HL-60 (cell line): ENCODE data around the gene PPIAL4G.
A peak's percentile ranks its signal among the peaks of the same experiment; 100 is the strongest.
"Not testable (repeated sequence)": the region's sequence is repeated elsewhere in the genome, so short reads cannot be mapped to it uniquely, and the experiment has no call there.

Experiments
- DNase-seq, 2 experiments: peaks; one replicate each; pipeline ENCODE4 v3.0.0-alpha.2; 2010 to 2020; ENCODE audit warnings: low read depth in 1 of 2, low spot score in 1 of 2
- H3K27ac ChIP-seq: fragments of 250-450 bp; sonication (Bioruptor Pico); replicated peaks from 2 replicates; pipeline ENCODE4 v1.5.1; 2020; ENCODE audit warnings: mild to moderate bottlenecking, moderate library complexity
- H3K27me3 ChIP-seq: fragments of 250-450 bp; sonication (Bioruptor Pico); 2 replicates; pipeline ENCODE4 v1.5.1; 2021; ENCODE audit warnings: mild to moderate bottlenecking, moderate library complexity; ENCODE audit not compliant: insufficient read depth, poor library complexity, severe bottlenecking
- H3K4me3 ChIP-seq: replicated peaks from 2 replicates; pipeline ENCODE4 v1.5.1; 2011; ENCODE audit warnings: mild to moderate bottlenecking, control low read depth, low read length; ENCODE audit not compliant: insufficient read depth
- GABPA ChIP-seq: IDR thresholded peaks from 2 replicates; pipeline ENCODE4 v1.6.1; 2012; ENCODE audit warnings: low read depth
- POLR2AphosphoS5 ChIP-seq: IDR thresholded peaks from 2 replicates; pipeline ENCODE4 v1.6.1; 2012; ENCODE audit warnings: low read depth
- SPI1 ChIP-seq: IDR thresholded peaks from 2 replicates; pipeline ENCODE4 v1.6.1; 2012; ENCODE audit warnings: low read depth, mild to moderate bottlenecking, borderline replicate concordance
- long read RNA-seq: library from polyadenylated mRNA; unstranded; transcript quantifications from one replicate; pipeline ENCODE4 v2.0.0, GENCODE V29; 2020
- TF ChIP-seq, protein P1 (sequence below): IDR thresholded peaks from 2 replicates; pipeline ENCODE4 v1.6.1; 2012; ENCODE audit warnings: low read depth; ENCODE audit not compliant: insufficient replicate concordance

PPIAL4G gene
- long read RNA-seq, result 0 reads

DNA sequence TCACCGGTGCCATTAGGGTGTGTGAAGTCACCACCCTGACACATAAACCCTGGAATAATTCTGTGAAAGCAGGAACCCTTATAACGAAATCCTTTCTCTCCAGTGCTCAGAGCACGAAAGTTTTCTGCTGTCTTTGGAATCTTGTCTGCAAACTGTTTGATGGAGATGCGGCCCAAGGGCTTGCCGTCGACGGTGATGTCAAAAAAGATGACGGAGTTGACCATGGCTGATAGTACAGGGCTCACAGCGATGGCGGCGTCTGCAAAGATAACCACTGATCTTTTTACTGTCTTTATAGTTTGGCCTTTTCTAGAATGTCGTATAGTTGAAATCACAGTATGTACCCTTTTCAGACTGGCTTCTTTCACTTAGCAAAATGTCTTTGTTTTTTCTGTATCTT is at the start of gene PPIAL4G:
TSS of gene PPIAL4G (minus strand) at position 274 of the 400 bp plus-strand sequence. CDS start at position 224, 50 bp downstream.
- not testable (repeated sequence) for H3K27me3 ChIP-seq, H3K4me3 ChIP-seq, DNase-seq
- H3K27ac ChIP-seq, result 0 out of 2 replicates have a peak within 1 kb of the TSS, but pooled peaks have one; percentile 34

DNA sequence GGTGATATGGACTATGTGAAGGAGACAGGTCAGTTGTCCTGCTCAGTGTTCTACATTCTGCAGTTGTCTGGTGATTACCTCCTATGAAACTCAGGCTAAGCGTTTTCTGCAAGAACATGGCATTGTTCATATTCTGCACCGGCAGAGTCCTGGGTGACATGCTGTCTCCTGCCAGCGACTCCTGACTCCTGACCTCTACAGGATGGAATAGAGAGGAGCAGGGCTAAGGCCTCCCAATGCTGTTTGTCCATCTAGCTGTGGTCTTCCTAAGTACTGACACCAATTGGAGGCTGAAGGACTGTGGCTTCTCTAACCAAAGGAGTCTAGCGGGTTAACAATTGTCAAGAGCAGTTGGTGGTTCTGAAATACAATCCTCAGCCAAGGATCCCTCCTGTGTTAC is 49.1 kb upstream of the PPIAL4G start:
- not testable (repeated sequence) for H3K27me3 ChIP-seq, DNase-seq, H3K4me3 ChIP-seq, H3K27ac ChIP-seq

DNA sequence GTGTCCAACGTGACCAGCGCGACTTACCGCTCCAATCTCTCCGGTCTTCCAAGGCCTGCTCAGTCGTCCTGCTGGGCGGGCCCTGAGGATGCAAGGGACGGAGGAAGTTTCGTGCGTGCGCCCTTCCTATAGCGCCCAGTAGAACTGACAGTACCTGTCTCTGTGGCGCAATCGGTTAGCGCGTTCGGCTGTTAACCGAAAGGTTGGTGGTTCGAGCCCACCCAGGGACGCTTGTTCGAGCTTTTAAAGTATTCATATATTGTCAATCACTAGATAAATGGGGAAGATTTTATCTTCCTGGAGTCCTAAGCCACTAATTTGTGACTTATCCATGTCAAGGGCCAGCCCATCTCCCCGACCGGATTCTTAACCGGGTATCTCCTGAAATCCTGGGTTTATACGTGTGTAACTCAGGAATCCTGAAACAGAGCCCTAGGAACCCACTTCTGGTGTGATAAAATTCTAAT is 46.0 kb upstream of the PPIAL4G start:
- H3K27ac ChIP-seq, H3K27me3 ChIP-seq: not testable (repeated sequence)
- DNase-seq, result peak in 1 of 2 experiments; percentile 42
- H3K4me3 ChIP-seq, result peak overlapping the region; percentile 30

DNA sequence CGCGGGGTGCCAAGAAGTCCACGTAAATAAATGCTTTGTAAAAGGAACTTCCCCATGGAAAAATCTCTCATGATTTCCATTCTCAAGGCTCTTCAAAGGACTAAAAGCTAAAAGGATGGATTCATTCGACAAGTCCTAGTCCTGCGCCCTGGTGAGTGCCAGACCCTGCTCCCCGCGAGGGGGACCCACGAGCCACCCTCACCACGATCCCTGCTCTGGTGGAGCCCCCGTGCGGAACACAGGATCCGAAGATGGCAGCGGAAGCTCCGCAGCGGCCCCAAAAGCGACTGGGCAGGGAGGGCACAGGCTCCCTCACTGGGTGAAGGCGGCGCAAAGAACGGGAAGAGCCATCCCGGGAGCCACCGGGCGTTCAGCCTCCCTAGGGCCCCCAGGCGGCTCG is 45.5 kb upstream of the PPIAL4G start:
- not testable (repeated sequence) for DNase-seq, H3K4me3 ChIP-seq, H3K27me3 ChIP-seq, H3K27ac ChIP-seq

DNA sequence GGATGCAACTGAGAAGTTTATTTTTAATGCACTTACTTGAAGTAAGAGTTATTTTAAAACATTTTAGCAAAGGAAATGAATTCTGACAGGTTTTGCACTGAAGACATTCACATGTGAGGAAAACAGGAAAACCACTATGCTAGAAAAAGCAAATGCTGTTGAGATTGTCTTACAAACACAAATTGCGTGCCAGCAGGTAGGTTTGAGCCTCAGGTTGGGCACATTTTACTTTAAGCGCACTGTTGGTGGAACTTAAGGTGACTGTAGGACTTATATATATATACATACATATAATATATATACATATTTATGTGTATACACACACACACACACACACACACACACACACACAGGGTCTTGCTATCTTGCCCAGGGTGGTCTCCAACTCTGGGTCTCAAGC is 43.5 kb upstream of the PPIAL4G start:
- H3K27ac ChIP-seq, H3K27me3 ChIP-seq, DNase-seq, H3K4me3 ChIP-seq: not testable (repeated sequence)

DNA sequence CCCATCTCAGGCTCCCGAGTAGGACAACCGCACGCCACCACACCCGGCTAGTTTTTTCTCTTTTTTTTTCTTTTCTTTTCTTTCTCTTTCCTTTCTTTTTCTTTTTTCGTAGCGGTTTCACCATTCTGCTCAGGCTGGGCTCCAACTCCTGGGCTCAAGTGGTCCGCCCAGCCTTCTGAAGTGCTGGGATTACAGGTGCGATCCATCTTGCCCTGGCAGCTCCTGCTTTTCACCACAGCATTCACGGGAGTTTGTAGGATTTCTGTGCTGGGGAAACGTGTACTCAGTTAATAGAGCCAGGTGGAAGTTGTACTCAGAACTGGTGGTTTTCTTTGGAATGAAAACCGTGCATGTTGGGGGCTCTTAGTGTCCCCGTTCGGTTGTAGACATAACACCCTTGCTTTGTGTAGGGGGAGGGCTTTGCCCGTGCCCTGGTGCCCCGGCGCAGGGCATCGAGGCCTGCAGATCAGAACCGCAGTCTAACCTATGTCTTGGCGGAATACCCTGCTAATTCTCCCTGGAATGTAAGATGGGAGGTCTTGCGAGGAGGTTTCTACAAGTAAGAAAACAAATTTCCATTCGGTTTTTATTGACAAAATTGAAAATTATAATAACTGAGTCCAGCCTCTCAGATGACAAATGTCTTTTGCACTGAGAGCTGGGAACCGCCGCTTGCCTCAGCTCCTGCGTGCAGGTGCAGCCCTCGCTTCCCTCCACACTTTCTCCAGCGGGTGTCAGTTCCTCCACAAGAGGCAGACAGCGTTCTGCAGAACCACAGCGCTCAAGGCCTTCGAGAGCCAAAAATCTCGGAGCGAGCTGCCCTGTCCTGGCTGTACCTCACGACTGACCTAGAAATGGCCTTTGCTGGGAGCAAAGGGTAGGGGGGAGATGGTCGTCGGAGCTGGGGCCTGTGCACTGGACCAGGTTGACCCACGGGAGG is 40.4 kb upstream of the PPIAL4G start:
- not testable (repeated sequence) for H3K27me3 ChIP-seq, DNase-seq
- Histone ChIP-seq H3K4me3 (peak overlapping the region; percentile 30), H3K27ac (peak overlapping the region; percentile 81)

DNA sequence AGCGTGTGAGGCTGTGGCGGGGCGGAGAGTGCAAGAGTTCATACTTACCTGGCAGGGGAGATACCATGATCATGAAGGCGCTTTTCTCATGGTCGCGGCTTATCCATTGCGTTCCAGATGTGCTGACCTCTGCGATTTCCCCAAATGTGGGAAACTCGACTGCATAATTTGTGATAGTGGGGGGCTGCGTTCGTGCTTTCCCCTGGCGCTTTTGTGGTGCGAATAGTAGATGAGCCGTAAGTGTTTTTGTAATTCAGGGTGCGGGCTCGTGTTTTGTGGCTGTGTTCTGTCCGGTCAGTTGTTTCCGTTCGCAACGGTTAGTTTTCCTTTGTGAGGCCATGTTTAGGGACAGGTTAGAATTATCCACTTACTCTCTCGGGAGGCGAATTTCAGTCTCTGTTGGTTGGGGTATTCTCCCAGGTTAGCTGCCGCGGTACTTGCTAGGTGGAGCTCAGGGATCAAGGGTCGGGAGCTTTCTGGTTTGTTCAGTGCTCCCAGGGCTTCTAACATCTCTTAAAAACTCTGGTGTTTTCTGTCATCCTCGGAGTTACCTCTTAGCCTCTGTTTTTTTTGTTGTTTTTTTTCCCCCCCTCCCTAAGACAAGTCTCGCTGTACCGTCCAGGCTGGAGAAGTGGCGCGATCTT is 39.6 kb upstream of the PPIAL4G start:
- DNase-seq, result peak; percentile 95 to 96
- H3K27ac ChIP-seq, result peak overlapping the region; percentile 81

DNA sequence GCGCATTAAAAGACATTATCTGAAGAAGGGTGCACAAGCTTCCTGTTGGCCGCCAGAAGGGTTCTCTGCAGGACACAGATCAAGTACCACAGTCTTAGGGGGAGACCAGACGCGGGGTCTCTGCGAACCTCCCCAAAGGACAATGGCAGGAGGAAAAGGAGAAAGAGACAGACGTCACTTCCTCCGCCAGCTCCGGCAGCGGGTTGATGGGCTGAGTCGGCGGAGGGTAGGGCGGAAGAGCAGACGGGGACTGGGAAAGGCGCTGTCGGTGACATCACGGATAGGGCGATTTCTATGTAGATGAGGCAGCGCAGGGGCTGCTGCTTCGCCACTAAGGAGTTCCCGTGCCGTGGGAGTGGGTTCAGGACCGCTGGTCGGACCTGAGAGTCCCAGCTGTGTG is 39.0 kb upstream of the PPIAL4G start:
- H3K27me3 ChIP-seq, H3K4me3 ChIP-seq: not testable (repeated sequence)
- peak; percentile 52; the same call in 1 of the 2 replicates for TF ChIP-seq SPI1
- peak overlapping the region; percentile 81 for H3K27ac ChIP-seq
- peak; percentile 74 to 92 for DNase-seq

More for the DNA sequence above, 39.6 kb upstream of the PPIAL4G start:
- H3K27me3 ChIP-seq, result not testable (repeated sequence)
- peak; percentile 58; the same call in 1 of the 2 replicates for TF ChIP-seq GABPA
- peak; percentile 99 for TF ChIP-seq POLR2AphosphoS5
- TF ChIP-seq, protein P1, sequence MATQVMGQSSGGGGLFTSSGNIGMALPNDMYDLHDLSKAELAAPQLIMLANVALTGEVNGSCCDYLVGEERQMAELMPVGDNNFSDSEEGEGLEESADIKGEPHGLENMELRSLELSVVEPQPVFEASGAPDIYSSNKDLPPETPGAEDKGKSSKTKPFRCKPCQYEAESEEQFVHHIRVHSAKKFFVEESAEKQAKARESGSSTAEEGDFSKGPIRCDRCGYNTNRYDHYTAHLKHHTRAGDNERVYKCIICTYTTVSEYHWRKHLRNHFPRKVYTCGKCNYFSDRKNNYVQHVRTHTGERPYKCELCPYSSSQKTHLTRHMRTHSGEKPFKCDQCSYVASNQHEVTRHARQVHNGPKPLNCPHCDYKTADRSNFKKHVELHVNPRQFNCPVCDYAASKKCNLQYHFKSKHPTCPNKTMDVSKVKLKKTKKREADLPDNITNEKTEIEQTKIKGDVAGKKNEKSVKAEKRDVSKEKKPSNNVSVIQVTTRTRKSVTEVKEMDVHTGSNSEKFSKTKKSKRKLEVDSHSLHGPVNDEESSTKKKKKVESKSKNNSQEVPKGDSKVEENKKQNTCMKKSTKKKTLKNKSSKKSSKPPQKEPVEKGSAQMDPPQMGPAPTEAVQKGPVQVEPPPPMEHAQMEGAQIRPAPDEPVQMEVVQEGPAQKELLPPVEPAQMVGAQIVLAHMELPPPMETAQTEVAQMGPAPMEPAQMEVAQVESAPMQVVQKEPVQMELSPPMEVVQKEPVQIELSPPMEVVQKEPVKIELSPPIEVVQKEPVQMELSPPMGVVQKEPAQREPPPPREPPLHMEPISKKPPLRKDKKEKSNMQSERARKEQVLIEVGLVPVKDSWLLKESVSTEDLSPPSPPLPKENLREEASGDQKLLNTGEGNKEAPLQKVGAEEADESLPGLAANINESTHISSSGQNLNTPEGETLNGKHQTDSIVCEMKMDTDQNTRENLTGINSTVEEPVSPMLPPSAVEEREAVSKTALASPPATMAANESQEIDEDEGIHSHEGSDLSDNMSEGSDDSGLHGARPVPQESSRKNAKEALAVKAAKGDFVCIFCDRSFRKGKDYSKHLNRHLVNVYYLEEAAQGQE, result peak; percentile 45
- peak; percentile 40; the same call in 1 of the 2 replicates for TF ChIP-seq SPI1
- H3K4me3 ChIP-seq, result peak overlapping the region; percentile 30

DNA sequence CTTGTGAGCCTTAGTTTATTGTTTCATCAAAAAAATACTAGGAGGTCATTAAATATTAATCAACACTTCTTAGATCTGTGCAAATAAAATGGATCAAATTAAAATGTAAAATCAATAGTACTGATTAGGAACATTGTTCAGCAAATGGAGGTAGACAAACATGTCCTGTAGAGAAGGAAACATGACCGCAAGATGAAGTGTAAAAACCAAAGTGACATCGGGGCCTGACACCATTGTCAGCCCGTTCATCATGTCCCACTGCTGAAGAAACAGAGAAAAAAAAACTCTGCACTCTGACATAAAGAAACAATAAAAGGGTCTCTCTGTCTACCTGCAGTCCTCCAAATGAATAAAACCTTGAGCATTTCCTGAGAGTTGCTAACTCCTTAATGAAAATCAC is 31.2 kb upstream of the PPIAL4G start:
- DNase-seq, H3K27me3 ChIP-seq, H3K27ac ChIP-seq, H3K4me3 ChIP-seq: not testable (repeated sequence)

DNA sequence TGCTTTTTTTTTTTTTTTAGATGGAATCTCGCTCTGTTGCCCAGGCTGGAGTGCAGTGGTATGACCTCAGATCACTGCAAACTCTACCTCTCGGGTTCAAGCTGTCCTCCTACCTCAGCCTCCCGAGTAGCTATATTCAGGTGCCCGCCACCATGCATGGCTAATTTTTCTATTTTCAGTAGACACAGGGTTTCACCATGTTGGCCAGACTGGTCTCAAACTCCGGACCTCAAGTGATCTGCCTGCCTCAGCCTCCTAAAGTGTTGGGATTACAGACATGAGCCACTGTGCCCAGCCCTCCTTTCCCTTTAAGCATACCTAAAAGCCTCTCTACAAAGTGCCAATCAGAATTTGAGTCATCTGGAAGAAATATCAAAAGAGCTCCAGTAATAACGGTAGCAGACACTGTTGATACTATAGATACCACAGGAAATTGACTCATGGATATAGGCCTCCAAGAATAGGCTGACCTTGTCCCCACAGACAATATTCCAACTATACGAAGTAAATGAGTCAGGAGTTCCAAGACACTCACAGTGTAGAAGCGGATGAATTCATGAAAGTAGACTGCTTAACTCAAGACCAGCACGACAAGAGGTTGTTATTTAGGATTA is 29.6 kb upstream of the PPIAL4G start:
- not testable (repeated sequence) for H3K4me3 ChIP-seq, H3K27ac ChIP-seq, DNase-seq, H3K27me3 ChIP-seq

DNA sequence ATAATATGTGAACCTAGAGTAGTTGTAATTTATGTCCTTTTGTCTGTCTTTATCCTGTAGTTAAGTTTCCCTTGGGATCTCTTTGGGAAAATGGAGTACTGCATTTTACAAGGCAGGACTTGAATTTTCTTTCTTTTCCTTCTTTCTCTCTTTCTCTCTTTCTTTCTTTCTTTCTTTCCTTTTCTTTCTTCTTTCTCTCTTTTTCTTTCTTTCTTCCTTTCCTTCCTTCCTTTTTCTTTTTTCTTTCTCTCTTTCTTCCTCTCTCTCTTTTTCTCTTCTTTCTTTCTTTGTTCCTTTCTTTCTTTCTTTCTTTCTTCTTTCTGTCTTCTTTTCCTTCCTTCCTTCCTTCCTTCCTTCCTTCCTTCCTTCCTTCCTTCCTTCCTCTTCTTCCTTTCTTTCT is 10.8 kb upstream of the PPIAL4G start:
- H3K4me3 ChIP-seq, H3K27ac ChIP-seq, H3K27me3 ChIP-seq, DNase-seq: not testable (repeated sequence)
